OCI-LY7 (cell line): ENCODE results near the gene HERC2. TPM values are rescaled to one million over a fixed set of nuclear protein-coding genes. Genes with fewer than 3 reads are reported as not detected.

Source experiments
- BruUV-seq: library from RNA; stranded (reverse); fragments of 400-500 nt; replicated peaks from 2 replicates; lab custom pipeline; 2021; lab: Mats Ljungman, UMichigan
- CTCF ChIA-PET: fragments of 300-600 bp; sonication (Branson Sonifier 250); formaldehyde crosslinking; loops from one replicate; lab custom pipeline; 2022; ENCODE audit warnings: antibody characterized with exemption; ENCODE audit not compliant: unreplicated experiment; lab: Charles Lee
- POLR2A ChIA-PET: fragments of 300-600 bp; sonication (Branson Sonifier 250); formaldehyde crosslinking; loops from one replicate; lab custom pipeline; 2022; ENCODE audit warnings: antibody characterized with exemption; lab: Charles Lee
- DNase-seq: peaks from one replicate; pipeline ENCODE4 v3.0.0-alpha.2; 2015; ENCODE audit warnings: low spot score
- H2AFZ ChIP-seq: fragments of 200-600 bp; sonication (generic), shearing (Covaris generic); 2 replicates; pipeline ENCODE4 v1.6.1; 2014; ENCODE audit warnings: mild to moderate bottlenecking, antibody characterized with exemption, low read length, moderate library complexity
- H3K27ac ChIP-seq: fragments of 200-600 bp; sonication (generic); 2 replicates; pipeline ENCODE4 v1.5.1; 2014; ENCODE audit warnings: mixed run types, low read depth, mild to moderate bottlenecking, moderate library complexity, low read length, inconsistent platforms; ENCODE audit not compliant: poor library complexity, severe bottlenecking
- H3K36me3 ChIP-seq: fragments of 200-600 bp; sonication (generic); 2 replicates; pipeline ENCODE4 v1.6.1; 2014; ENCODE audit warnings: mild to moderate bottlenecking, antibody characterized with exemption, low read length, moderate library complexity, mixed read lengths; ENCODE audit not compliant: insufficient read depth
- H3K4me1 ChIP-seq: fragments of 200-600 bp; sonication (generic); 2 replicates; pipeline ENCODE4 v1.5.1; 2014; ENCODE audit warnings: mild to moderate bottlenecking, low read length; ENCODE audit not compliant: insufficient read depth, poor library complexity, severe bottlenecking
- H3K4me2 ChIP-seq: fragments of 200-600 bp; sonication (generic); 2 replicates; pipeline ENCODE4 v1.6.1; 2014; ENCODE audit warnings: mild to moderate bottlenecking, low read length
- H3K4me3 ChIP-seq: fragments of 200-600 bp; sonication (generic); 2 replicates; pipeline ENCODE4 v1.5.1; 2014; ENCODE audit warnings: mild to moderate bottlenecking, low read depth, low read length; ENCODE audit not compliant: poor library complexity, severe bottlenecking
- H3K79me2 ChIP-seq: fragments of 200-600 bp; sonication (generic); 2 replicates; pipeline ENCODE4 v1.6.1; 2016; ENCODE audit warnings: low read depth, mild to moderate bottlenecking, low read length, moderate library complexity, mixed read lengths; ENCODE audit not compliant: insufficient read depth
- H3K9me2 ChIP-seq: fragments of 200-600 bp; sonication (generic); 2 replicates; pipeline ENCODE4 v1.6.1; 2016; ENCODE audit warnings: mild to moderate bottlenecking, low read length, mixed read lengths; ENCODE audit not compliant: insufficient read depth
- H3K9me3 ChIP-seq: fragments of 200-600 bp; sonication (generic); 2 replicates; pipeline ENCODE4 v1.6.1; 2014; ENCODE audit warnings: mild to moderate bottlenecking, mixed run types, low read length, mixed read lengths
- H4K20me1 ChIP-seq: fragments of 200-600 bp; sonication (generic); 2 replicates; pipeline ENCODE4 v1.6.1; 2014; ENCODE audit warnings: mild to moderate bottlenecking, antibody characterized with exemption, low read length, moderate library complexity, mixed read lengths; ENCODE audit not compliant: insufficient read depth
- EZH2phosphoT487 ChIP-seq: fragments of 200-600 bp; sonication (generic); IDR thresholded peaks from 2 replicates; pipeline ENCODE4 v1.6.1; 2018; ENCODE audit warnings: low read depth, borderline replicate concordance, mild to moderate bottlenecking, mixed run types, antibody characterized with exemption, low read length, moderate library complexity, mixed read lengths
- intact Hi-C: fragments of 100-400 bp; cut with micrococcal nuclease; formaldehyde crosslinking; loops from one replicate; pipeline ENCODE4 v1.10.0; 2022; ENCODE audit not compliant: unreplicated experiment
- total RNA-seq, 2 experiments: library from RNA; depleted of rRNA in 1 of 2; stranded (reverse); fragments of >200 nt in 1 of 2; shearing (Covaris generic) in 1 of 2; gene quantifications; 2 replicates each; pipeline ENCODE4 v1.2.3, GENCODE V29; 2014 to 2022
- TF ChIP-seq, protein P1 (sequence below): fragments of 200-600 bp; sonication (generic); conservative IDR thresholded peaks from 2 replicates; pipeline ENCODE4 v1.5.1; 2014; ENCODE audit warnings: mild to moderate bottlenecking, antibody characterized with exemption, low read length, moderate library complexity, mixed read lengths

The HERC2 gene
- total RNA-seq, 2 experiments from 2014 or later: 55.5 to 94.0 TPM

DNA sequence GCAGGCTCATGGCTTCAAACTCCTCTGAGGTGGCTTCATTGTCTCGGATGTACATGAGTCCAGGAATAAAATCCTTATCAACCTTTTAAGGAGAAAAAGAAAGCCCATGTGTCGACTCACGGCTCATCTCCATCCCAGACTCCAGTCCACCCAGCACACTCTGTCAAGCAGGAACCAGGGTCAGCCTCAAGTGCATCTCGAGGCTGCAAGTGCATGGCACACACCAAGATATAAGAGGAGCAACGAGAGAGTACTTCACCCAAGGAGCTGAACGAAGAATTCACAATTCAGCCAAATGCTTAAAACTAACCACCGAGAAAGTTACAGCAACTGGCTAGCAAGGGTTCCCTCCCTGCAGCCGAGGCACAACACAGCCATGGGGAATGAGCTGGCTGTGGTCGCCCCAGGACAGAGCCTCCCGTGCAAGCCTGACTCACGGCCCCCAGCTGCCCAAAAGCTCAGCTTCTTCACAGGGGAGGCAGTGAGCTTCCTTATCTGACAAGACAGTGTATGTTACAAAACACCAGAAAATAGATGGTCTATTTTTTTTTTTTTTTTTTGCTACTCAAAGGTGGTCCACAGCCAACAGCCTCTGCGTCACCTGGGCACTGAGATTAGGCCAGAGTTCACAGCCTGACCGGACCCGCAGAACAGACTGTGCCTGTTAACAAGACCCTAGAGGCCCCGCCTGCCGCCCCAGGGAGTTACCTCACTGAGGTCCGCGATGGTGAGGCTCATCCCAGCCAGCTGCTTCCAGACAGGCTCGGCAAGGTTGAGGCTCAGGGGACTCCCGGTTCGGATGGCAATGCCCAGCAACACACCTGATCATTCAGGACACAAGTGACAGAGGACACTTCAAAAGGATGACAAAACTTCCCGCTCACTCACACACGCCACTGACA is 207.0 kb downstream of the HERC2 start:
- no peak for TF ChIP-seq EZH2phosphoT487
- TF ChIP-seq, protein P1, sequence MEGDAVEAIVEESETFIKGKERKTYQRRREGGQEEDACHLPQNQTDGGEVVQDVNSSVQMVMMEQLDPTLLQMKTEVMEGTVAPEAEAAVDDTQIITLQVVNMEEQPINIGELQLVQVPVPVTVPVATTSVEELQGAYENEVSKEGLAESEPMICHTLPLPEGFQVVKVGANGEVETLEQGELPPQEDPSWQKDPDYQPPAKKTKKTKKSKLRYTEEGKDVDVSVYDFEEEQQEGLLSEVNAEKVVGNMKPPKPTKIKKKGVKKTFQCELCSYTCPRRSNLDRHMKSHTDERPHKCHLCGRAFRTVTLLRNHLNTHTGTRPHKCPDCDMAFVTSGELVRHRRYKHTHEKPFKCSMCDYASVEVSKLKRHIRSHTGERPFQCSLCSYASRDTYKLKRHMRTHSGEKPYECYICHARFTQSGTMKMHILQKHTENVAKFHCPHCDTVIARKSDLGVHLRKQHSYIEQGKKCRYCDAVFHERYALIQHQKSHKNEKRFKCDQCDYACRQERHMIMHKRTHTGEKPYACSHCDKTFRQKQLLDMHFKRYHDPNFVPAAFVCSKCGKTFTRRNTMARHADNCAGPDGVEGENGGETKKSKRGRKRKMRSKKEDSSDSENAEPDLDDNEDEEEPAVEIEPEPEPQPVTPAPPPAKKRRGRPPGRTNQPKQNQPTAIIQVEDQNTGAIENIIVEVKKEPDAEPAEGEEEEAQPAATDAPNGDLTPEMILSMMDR: no peak
- ChIA-PET CTCF (no interaction called here), POLR2A (no interaction called here)
- no peak overlapping the region for H3K4me2 ChIP-seq
- H2AFZ ChIP-seq: no peak overlapping the region
- no peak overlapping the region for H3K27ac ChIP-seq
- BruUV-seq: no TSS peak
- H3K79me2 ChIP-seq: no peaks in the 10 kb centered on the region
- H3K4me1 ChIP-seq: no peaks in the 10 kb centered on the region
- no peaks in the 10 kb centered on the region for H3K9me2 ChIP-seq
- H3K9me3 ChIP-seq: no peaks in the 10 kb centered on the region
- peaks cover 71% of the 10 kb centered on the region for H3K36me3 ChIP-seq
- H3K4me3 ChIP-seq: no peak overlapping the region
- DNase-seq: no peak
- intact Hi-C loops: no loop called here
- no peaks in the 10 kb centered on the region for H4K20me1 ChIP-seq

DNA sequence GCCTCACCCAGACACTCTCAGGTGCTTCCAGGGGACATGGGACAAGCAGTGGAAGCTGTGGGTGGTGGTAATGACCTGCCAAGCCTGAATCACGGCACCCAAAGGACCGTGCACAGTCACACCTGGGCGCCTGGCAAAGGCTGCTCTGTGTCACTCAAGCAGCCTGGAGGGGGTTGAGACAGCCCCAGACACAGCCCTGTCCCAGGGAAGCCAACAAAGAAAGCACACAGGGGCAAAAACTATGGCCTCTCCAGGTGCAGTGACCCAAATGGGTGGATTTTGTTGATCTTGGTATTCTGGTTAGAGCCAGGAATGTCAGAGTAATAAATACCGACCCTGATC is 207.9 kb downstream of the HERC2 start:
- CTCF ChIA-PET: no interaction called here
- no peaks in the 10 kb centered on the region for H3K9me2 ChIP-seq
- POLR2A ChIA-PET: no interaction called here
- H3K27ac ChIP-seq: no peak overlapping the region
- H3K4me1 ChIP-seq: no peaks in the 10 kb centered on the region
- TF ChIP-seq, protein P1: no peak
- TF ChIP-seq EZH2phosphoT487: no peak
- no peak overlapping the region for H2AFZ ChIP-seq
- H3K4me2 ChIP-seq: no peak overlapping the region
- H3K36me3 ChIP-seq: peaks cover 66% of the 10 kb centered on the region
- H4K20me1 ChIP-seq: no peaks in the 10 kb centered on the region
- no peaks in the 10 kb centered on the region for H3K9me3 ChIP-seq
- no peaks in the 10 kb centered on the region for H3K79me2 ChIP-seq
- no peak overlapping the region for H3K4me3 ChIP-seq
- intact Hi-C loops: no loop called here
- no peak for DNase-seq
- no TSS peak for BruUV-seq
